ENCODE results near the gene SHROOM1. TPM values are rescaled to one million over a fixed set of nuclear protein-coding genes. Genes with fewer than 3 reads are reported as not detected.

The SHROOM1 gene
- total and polyA plus RNA-seq, 9 of the 15 experiments (the other 6 are each of a cell fraction or from before 2014, with no cell fraction given), result 0.44 to 26.5 (median 11.9) TPM

GRCh38 chr5:132774896-132775295 lies 55.6 kb downstream of the SHROOM1 start:
- H3K27me3 ChIP-seq (ENCODE audit: control insufficient read depth in 2 of 2, insufficient read depth in 2 of 2, low read length in 2 of 2), result no peaks in the 10 kb centered on the region
- no peak for ATAC-seq
- peak overlapping the region; percentile 79 for H3K27ac ChIP-seq (ENCODE audit: extremely low read depth, low read depth, low read length)
- no peaks in the 10 kb centered on the region for H3K9me3 ChIP-seq (replicated peaks; ENCODE audit: control insufficient read depth, insufficient read depth, low read depth, low read length)
- DNase-seq (ENCODE audit: extremely low read depth in 1 of 4, low spot score in 3 of 4), result no peak
- H3K9me1 ChIP-seq (ENCODE audit: control insufficient read depth, insufficient read depth, low read length), result no peaks in the 10 kb centered on the region
- FAIRE-seq, result no peak
- H3K36me3 ChIP-seq (ENCODE audit: control insufficient read depth, insufficient read depth, low read length), result peaks cover 34% of the 10 kb centered on the region; the same call in 2 of the 3 replicates
- no peak overlapping the region for H2AFZ ChIP-seq (ENCODE audit: low read depth, low read length)
- ChIA-PET CTCF (ENCODE audit: low intra/inter-chr PET ratio) (no interaction called here), POLR2A (interaction anchor here (0.5 to 1.6 kb wide), 8 partner anchors 10 to 85 kb away, joined by 3 to 5 read pairs (median 4); no protein-coding TSS in a partner anchor)
- intact Hi-C loops (cut with micrococcal nuclease), result loop anchor here (2.0 kb wide), 1 partner anchor 32 kb away; no protein-coding TSS in a partner anchor
- BruUV-seq (replicated peaks), result no TSS peak
- H3K9ac ChIP-seq (ENCODE audit: insufficient read depth in 1 of 2, low read depth in 2 of 2, low read length in 2 of 2), result peak overlapping the region; percentile 81 to 90
- H3K79me2 ChIP-seq (ENCODE audit: control insufficient read depth, insufficient read depth, low read length), result peaks cover 84% of the 10 kb centered on the region
- in situ Hi-C loops (cut with MboI), result no loop called here
- H4K20me1 ChIP-seq (replicated peaks; ENCODE audit: control insufficient read depth, insufficient read depth, low read length), result peaks cover 2% of the 10 kb centered on the region
- H3K4me2 ChIP-seq (ENCODE audit: insufficient read depth, low read length), result peak overlapping the region; percentile 88
- H3K4me3 ChIP-seq, result peak overlapping the region; percentile 58
- H3K4me1 ChIP-seq (replicated peaks in 1 of 2; ENCODE audit: control insufficient read depth in 2 of 2, insufficient read depth in 2 of 2, low read length in 2 of 2), result peaks cover 42 to 54% of the 10 kb centered on the region in 2 experiments
- 58% methylated on average over 5 of the region's 5 CpGs for WGBS (ENCODE audit: insufficient coverage, low coverage, missing lambda C conversion rate)
- no peak for TF ChIP-seq GATA2 (CRISPR knock-in tag; IDR thresholded peaks at IDR 0.05)
- no peak for TF ChIP-seq PHTF2 (CRISPR knock-in tag; IDR thresholded peaks at IDR 0.05)
- no peak for TF ChIP-seq ZBTB1 (CRISPR knock-in tag; IDR thresholded peaks at IDR 0.05; ENCODE audit: borderline replicate concordance, low read depth)
- TF ChIP-seq, protein P1, sequence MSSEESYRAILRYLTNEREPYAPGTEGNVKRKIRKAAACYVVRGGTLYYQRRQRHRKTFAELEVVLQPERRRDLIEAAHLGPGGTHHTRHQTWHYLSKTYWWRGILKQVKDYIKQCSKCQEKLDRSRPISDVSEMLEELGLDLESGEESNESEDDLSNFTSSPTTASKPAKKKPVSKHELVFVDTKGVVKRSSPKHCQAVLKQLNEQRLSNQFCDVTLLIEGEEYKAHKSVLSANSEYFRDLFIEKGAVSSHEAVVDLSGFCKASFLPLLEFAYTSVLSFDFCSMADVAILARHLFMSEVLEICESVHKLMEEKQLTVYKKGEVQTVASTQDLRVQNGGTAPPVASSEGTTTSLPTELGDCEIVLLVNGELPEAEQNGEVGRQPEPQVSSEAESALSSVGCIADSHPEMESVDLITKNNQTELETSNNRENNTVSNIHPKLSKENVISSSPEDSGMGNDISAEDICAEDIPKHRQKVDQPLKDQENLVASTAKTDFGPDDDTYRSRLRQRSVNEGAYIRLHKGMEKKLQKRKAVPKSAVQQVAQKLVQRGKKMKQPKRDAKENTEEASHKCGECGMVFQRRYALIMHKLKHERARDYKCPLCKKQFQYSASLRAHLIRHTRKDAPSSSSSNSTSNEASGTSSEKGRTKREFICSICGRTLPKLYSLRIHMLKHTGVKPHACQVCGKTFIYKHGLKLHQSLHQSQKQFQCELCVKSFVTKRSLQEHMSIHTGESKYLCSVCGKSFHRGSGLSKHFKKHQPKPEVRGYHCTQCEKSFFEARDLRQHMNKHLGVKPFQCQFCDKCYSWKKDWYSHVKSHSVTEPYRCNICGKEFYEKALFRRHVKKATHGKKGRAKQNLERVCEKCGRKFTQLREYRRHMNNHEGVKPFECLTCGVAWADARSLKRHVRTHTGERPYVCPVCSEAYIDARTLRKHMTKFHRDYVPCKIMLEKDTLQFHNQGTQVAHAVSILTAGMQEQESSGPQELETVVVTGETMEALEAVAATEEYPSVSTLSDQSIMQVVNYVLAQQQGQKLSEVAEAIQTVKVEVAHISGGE (CRISPR knock-in tag; IDR thresholded peaks at IDR 0.05), result no peak
- TF ChIP-seq CHD1 (IDR thresholded peaks at IDR 0.05; ENCODE audit: low read length), result no peak
- no peak for TF ChIP-seq SMAD2 (IDR thresholded peaks at IDR 0.05; ENCODE audit: low read depth, low read length)
- no peak for TF ChIP-seq ESRRB (CRISPR knock-in tag; IDR thresholded peaks at IDR 0.05; ENCODE audit: borderline replicate concordance)
- TF ChIP-seq ZNF644 (tag; IDR thresholded peaks at IDR 0.05; ENCODE audit: low read depth), result no peak
- no peak for TF ChIP-seq ZNF311 (CRISPR knock-in tag; IDR thresholded peaks at IDR 0.05)
- TF ChIP-seq ILK (tag; IDR thresholded peaks at IDR 0.05; ENCODE audit: borderline replicate concordance, low read depth), result no peak
- no peak for TF ChIP-seq ZSCAN29 (IDR thresholded peaks at IDR 0.05)
- no peak for TF ChIP-seq SIX5 (IDR thresholded peaks at IDR 0.05; ENCODE audit: borderline replicate concordance in 1 of 2, insufficient read depth in 1 of 2, low read depth in 1 of 2, low read length in 2 of 2)
- TF ChIP-seq, protein P2, sequence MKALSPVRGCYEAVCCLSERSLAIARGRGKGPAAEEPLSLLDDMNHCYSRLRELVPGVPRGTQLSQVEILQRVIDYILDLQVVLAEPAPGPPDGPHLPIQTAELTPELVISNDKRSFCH (CRISPR knock-in tag; IDR thresholded peaks at IDR 0.05), result no peak
- TF ChIP-seq, protein P2 (tag; IDR thresholded peaks at IDR 0.05), result no peak
- no peak for TF ChIP-seq ZNF197 (CRISPR knock-in tag; IDR thresholded peaks at IDR 0.05; ENCODE audit: low read depth)
- no peak for TF ChIP-seq ZNF175 (CRISPR knock-in tag; IDR thresholded peaks at IDR 0.05; ENCODE audit: low read depth)
- no peak for TF ChIP-seq FIP1L1 (IDR thresholded peaks at IDR 0.05; ENCODE audit: low read depth, low read length, poor library complexity, severe bottlenecking)
- TF ChIP-seq TFAM (CRISPR knock-in tag; conservative IDR thresholded peaks at IDR 0.05), result no peak
- TF ChIP-seq HOXB6 (CRISPR knock-in tag; IDR thresholded peaks at IDR 0.05; ENCODE audit: borderline replicate concordance), result no peak
- no peak for TF ChIP-seq ARHGAP35 (IDR thresholded peaks at IDR 0.05; ENCODE audit: partially characterized antibody)

Data from K562 (cell line).